ENCODE results near the gene DLGAP4. TPM values are rescaled to one million over a fixed set of nuclear protein-coding genes. Genes with fewer than 3 reads are reported as not detected.
A peak's percentile ranks its signal among the peaks of the same experiment; 100 is the strongest.

DLGAP4 gene
- total RNA-seq, 2 donors from 2014 or later, result 23.1 to 60.0 TPM

DNA sequence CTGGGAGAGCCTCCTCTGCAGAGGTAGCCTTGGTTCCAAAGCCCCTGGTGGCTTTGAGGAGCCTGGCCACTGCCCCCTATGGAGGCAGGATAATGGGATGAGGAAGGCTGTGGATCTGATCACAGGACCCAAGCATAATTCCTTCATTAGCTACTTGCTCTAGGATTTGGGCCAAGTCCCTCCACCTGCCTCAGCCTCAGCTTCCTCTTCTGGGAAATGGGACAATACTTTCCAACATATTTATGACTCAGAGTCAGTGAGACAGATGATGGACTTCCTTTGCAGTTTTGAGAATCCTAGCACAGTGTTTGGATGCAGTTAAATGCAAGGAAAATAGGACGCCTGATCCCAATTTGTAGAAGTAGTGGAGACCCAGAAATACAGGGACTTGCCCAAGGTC lies 171.3 kb downstream of the DLGAP4 start:
- Histone ChIP-seq H3K27ac (no peak overlapping the region), H3K4me1 (peaks cover 56% of the 10 kb centered on the region), H3K27me3 (no peaks in the 10 kb centered on the region), H3K36me3 (replicated peaks in 1 of 2; ENCODE audit: insufficient read depth in 1 of 2, low read depth in 2 of 2) (no peaks in the 10 kb centered on the region), H3K9me3 (no peaks in the 10 kb centered on the region), H3K4me3 (no peak overlapping the region)
- ATAC-seq (no peak), DNase-seq (no peak)
- no peak for TF ChIP-seq POLR2A (IDR thresholded peaks at IDR 0.05)
- TF ChIP-seq, protein P1, sequence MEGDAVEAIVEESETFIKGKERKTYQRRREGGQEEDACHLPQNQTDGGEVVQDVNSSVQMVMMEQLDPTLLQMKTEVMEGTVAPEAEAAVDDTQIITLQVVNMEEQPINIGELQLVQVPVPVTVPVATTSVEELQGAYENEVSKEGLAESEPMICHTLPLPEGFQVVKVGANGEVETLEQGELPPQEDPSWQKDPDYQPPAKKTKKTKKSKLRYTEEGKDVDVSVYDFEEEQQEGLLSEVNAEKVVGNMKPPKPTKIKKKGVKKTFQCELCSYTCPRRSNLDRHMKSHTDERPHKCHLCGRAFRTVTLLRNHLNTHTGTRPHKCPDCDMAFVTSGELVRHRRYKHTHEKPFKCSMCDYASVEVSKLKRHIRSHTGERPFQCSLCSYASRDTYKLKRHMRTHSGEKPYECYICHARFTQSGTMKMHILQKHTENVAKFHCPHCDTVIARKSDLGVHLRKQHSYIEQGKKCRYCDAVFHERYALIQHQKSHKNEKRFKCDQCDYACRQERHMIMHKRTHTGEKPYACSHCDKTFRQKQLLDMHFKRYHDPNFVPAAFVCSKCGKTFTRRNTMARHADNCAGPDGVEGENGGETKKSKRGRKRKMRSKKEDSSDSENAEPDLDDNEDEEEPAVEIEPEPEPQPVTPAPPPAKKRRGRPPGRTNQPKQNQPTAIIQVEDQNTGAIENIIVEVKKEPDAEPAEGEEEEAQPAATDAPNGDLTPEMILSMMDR (IDR thresholded peaks at IDR 0.05), result no peak
- intact Hi-C loops (cut with DNase I), result no loop called here
- WGBS, 2 donors, result 92 to 100% methylated on average over 1 of the region's 1 CpG

DNA sequence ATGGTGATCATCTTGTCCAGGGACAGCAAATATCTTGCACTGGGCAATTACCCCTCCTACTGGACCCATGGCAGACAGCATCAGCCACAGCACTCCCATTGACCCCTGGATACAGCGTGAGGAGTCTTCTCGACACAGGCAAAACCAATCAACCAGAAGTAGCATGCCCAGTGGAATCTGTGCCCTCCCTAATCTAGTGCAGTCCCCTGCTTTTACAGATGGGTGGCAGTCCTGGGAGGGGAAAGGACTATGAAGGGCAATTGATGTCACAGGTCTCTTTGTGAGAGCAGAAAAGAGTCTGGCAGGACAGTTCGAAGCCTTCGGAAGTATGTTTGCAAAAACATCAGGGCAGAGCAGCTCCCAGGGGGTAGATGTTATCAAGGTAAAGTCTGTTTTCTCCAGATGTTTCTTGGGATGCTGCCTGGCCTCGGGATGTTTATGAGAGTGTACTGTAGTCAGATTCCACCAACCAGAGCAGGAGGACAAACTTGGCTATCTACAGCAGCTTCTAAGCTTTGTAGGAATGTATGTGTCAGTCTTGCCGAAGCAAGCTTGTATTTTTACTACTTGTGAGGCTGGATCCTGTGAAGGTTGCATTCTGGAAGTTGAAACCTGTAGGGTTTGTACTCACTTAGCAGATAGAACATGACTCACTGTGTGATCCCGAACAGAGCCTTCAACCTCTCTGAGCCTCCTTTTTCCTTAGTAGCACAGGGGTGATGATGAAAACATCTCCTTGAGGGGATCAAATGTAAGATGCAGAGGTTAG lies 172.2 kb downstream of the DLGAP4 start:
- Histone ChIP-seq H3K36me3 (replicated peaks in 1 of 2; ENCODE audit: insufficient read depth in 1 of 2, low read depth in 2 of 2) (no peaks in the 10 kb centered on the region), H3K9me3 (no peaks in the 10 kb centered on the region), H3K27ac (no peak overlapping the region), H3K4me1 (peaks cover 56% of the 10 kb centered on the region), H3K4me3 (no peak overlapping the region), H3K27me3 (no peaks in the 10 kb centered on the region)
- intact Hi-C loops (cut with DNase I), result no loop called here
- 73 to 77% methylated on average over 7 of the region's 7 CpGs for WGBS, 2 donors
- TF ChIP-seq POLR2A (IDR thresholded peaks at IDR 0.05), result no peak
- TF ChIP-seq, protein P1 (IDR thresholded peaks at IDR 0.05), result no peak
- DNase-seq, result no peak
- ATAC-seq, result no peak

DNA sequence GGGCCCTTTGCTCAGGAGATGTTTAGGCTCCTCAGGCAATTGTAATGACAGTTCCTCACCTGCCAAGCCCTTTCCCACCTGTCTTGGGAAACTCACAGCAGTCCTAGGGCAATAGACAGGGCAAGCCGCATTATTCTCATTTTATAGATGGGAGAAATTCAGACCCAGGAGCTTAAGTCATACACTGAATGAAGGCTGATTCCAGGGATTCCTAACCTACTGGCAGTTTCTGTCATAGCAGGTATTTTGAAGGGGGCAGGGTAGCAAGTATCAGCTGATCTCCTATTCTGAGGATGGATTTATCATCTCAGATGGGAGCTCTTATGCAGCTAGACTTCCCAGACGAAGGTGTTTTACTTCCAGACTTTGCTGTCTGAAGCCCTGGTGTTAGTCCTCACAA lies 173.8 kb downstream of the DLGAP4 start:
- Histone ChIP-seq H3K4me1 (peaks cover 55% of the 10 kb centered on the region), H3K36me3 (replicated peaks in 1 of 2; ENCODE audit: insufficient read depth in 1 of 2, low read depth in 2 of 2) (no peaks in the 10 kb centered on the region), H3K9me3 (no peaks in the 10 kb centered on the region), H3K27ac (no peak overlapping the region), H3K4me3 (no peak overlapping the region), H3K27me3 (no peaks in the 10 kb centered on the region)
- intact Hi-C loops (cut with DNase I), result no loop called here
- no peak for DNase-seq
- 67 to 75% methylated on average over 1 to 2 of the region's 2 CpGs for WGBS, 2 donors
- TF ChIP-seq, protein P1 (IDR thresholded peaks at IDR 0.05), result no peak
- no peak for TF ChIP-seq POLR2A (IDR thresholded peaks at IDR 0.05)
- ATAC-seq, result no peak

DNA sequence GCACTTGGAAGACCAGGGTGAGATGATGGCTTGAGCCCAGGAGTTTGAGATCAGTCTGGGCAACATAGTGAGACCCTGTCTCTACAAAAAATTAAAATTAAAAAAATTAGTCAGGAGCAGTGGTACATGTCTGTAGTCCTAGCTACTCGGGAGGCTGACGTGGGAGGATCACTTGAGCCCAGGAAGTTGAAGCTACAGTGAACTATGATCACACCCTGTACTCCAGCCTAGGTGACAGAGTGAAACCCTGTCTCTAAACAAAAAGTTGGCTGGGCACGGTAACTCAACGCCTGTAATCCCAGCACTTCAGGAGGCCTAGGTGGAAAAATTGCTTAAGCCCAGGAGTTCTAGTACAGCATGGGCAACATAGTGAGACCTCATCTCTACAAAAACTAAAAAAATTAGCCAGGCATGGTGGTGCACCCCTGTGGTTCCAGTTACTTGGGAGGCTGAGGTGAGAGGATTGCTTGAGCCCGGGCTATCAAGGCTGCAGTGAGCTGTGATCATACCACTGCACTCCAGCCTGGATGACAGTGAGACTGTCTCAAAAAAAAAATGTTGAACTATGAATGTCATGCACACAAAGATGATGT lies 174.4 kb downstream of the DLGAP4 start:
- H3K4me1 ChIP-seq, result peaks cover 57% of the 10 kb centered on the region
- 71 to 73% methylated on average over 5 of the region's 5 CpGs for WGBS, 2 donors

More for the DNA sequence above, 174.4 kb downstream of the DLGAP4 start:
- Histone ChIP-seq H3K36me3 (replicated peaks in 1 of 2; ENCODE audit: insufficient read depth in 1 of 2, low read depth in 2 of 2) (no peaks in the 10 kb centered on the region), H3K4me3 (no peak overlapping the region), H3K27ac (peak overlapping the region in 2 of 4 donors; percentile 24 to 53), H3K27me3 (no peaks in the 10 kb centered on the region), H3K9me3 (no peaks in the 10 kb centered on the region)
- intact Hi-C loops (cut with DNase I), result no loop called here
- TF ChIP-seq, protein P1 (IDR thresholded peaks at IDR 0.05), result no peak
- no peak for TF ChIP-seq POLR2A (IDR thresholded peaks at IDR 0.05)
- no peak for ATAC-seq
- no peak for DNase-seq

Data from body of pancreas (tissue), 4 donors.